Endothelial cell of umbilical vein (primary cell): ENCODE measurements around the gene DOCK4. TPM values are rescaled to one million over a fixed set of nuclear protein-coding genes. Genes with fewer than 3 reads are reported as not detected.

Experiments used
- BruUV-seq: library from RNA; stranded (reverse); fragments of 400-500 nt; replicated peaks from 2 replicates; lab custom pipeline; 2021; lab: Mats Ljungman, UMichigan
- CTCF ChIA-PET: fragments of 300-600, 350-600 bp; sonication (Branson Sonifier 250); formaldehyde crosslinking; loops from one replicate; lab custom pipeline; 2021; ENCODE audit warnings: antibody characterized with exemption, inconsistent platforms; lab: Charles Lee
- POLR2A ChIA-PET: fragments of 300-600, 350-600 bp; sonication (Branson Sonifier 250); formaldehyde crosslinking; loops from one replicate; lab custom pipeline; 2021; ENCODE audit warnings: antibody characterized with exemption, inconsistent platforms; lab: Charles Lee
- DNase-seq: peaks from one replicate; pipeline ENCODE4 v3.0.0-alpha.2; 2011; ENCODE audit warnings: low read depth, low spot score
- FAIRE-seq: peaks from 2 replicates; lab custom pipeline; 2011; peaks lifted over from hg19 to GRCh38; lab: Jason Lieb, UNC
- H2AFZ ChIP-seq: 2 replicates; pipeline ENCODE4 v1.6.0; 2012; ENCODE audit warnings: low read depth, low read length, control low read depth, inconsistent platforms
- H3K27ac ChIP-seq: 2 replicates; pipeline ENCODE4 v1.5.1; 2011; ENCODE audit warnings: low read depth, mild to moderate bottlenecking, control low read depth, low read length, moderate library complexity; ENCODE audit not compliant: insufficient read depth
- H3K27me3 ChIP-seq, 2 experiments: 2 replicates each; pipeline versions ENCODE4 v1.6.0 to v1.6.1; 2011; ENCODE audit warnings: low read length in 2 of 2, mixed read lengths in 1 of 2; ENCODE audit not compliant: control insufficient read depth in 2 of 2, insufficient read depth in 2 of 2
- H3K36me3 ChIP-seq, 2 experiments: 2 replicates in 1 of 2; 3 replicates in 1 of 2; pipeline ENCODE4 v1.5.1; 2011; ENCODE audit warnings: low read length in 2 of 2, mild to moderate bottlenecking in 1 of 2, moderate library complexity in 1 of 2; ENCODE audit not compliant: control insufficient read depth in 2 of 2, insufficient read depth in 2 of 2; ENCODE audit errors: extremely low read depth in 1 of 2
- H3K4me1 ChIP-seq: 3 replicates; pipeline ENCODE4 v1.5.1; 2011; ENCODE audit warnings: mild to moderate bottlenecking, low read length; ENCODE audit not compliant: control insufficient read depth, insufficient read depth; ENCODE audit errors: extremely low read depth
- H3K4me2 ChIP-seq: 2 replicates; pipeline ENCODE4 v1.6.1; 2011; ENCODE audit warnings: low read length, control low read depth, mixed read lengths; ENCODE audit not compliant: insufficient read depth
- H3K4me3 ChIP-seq, 3 experiments: fragments of 200-600 bp in 1 of 3; sonication (generic), shearing (Covaris generic) in 1 of 3; replicated peaks in 1 of 3; 2 replicates each; pipeline ENCODE4 v1.5.1; 2011 to 2016; ENCODE audit warnings: control low read depth in 3 of 3, low read length in 3 of 3, mild to moderate bottlenecking in 2 of 3, inconsistent platforms in 1 of 3, low read depth in 1 of 3, moderate library complexity in 1 of 3; ENCODE audit not compliant: insufficient read depth in 1 of 3
- H3K79me2 ChIP-seq: 2 replicates; pipeline ENCODE4 v1.6.0; 2012; ENCODE audit warnings: low read length, inconsistent platforms; ENCODE audit not compliant: control insufficient read depth, insufficient read depth
- H3K9ac ChIP-seq: replicated peaks from 2 replicates; pipeline ENCODE3; 2011; ENCODE audit warnings: low read length, control low read depth; ENCODE audit not compliant: insufficient read depth; ENCODE audit errors: extremely low read depth
- H3K9me1 ChIP-seq: replicated peaks from 3 replicates; pipeline ENCODE4 v1.6.0; 2011; ENCODE audit warnings: mild to moderate bottlenecking, low read length; ENCODE audit not compliant: control insufficient read depth, insufficient read depth; ENCODE audit errors: extremely low read depth
- H3K9me3 ChIP-seq: replicated peaks from 2 replicates; pipeline ENCODE4 v1.5.1; 2012; ENCODE audit warnings: low read length, inconsistent platforms; ENCODE audit not compliant: control insufficient read depth, insufficient read depth
- H4K20me1 ChIP-seq: replicated peaks from 2 replicates; pipeline ENCODE3; 2011; ENCODE audit warnings: mild to moderate bottlenecking, low read length; ENCODE audit not compliant: control insufficient read depth, insufficient read depth; ENCODE audit errors: extremely low read depth
- CTCF ChIP-seq, 2 donors: IDR thresholded peaks; 1 replicate in 1 of 2; 2 replicates in 1 of 2; pipeline ENCODE4 v1.5.1; 2011; ENCODE audit warnings: low read length in 2 of 2, mild to moderate bottlenecking in 2 of 2, moderate library complexity in 2 of 2, control low read depth in 1 of 2, inconsistent platforms in 1 of 2, low read depth in 1 of 2; ENCODE audit not compliant: insufficient read depth in 1 of 2; ENCODE audit errors: extremely low read depth in 1 of 2
- EZH2 ChIP-seq: IDR thresholded peaks from 2 replicates; pipeline ENCODE4 v1.6.1; 2012; ENCODE audit warnings: borderline replicate concordance, low read depth, mild to moderate bottlenecking, moderate library complexity, low read length, inconsistent platforms; ENCODE audit not compliant: severe bottlenecking
- FOS ChIP-seq: IDR thresholded peaks from 2 replicates; pipeline ENCODE4 v1.6.1; 2011; ENCODE audit warnings: mild to moderate bottlenecking, low read length, moderate library complexity, borderline replicate concordance; ENCODE audit not compliant: insufficient read depth
- GATA2 ChIP-seq: IDR thresholded peaks from 2 replicates; pipeline ENCODE4 v1.7.0; 2011; ENCODE audit warnings: low read depth, mild to moderate bottlenecking, moderate library complexity, mixed read lengths, low read length; ENCODE audit not compliant: insufficient read length, insufficient read depth
- JUN ChIP-seq: IDR thresholded peaks from 2 replicates; pipeline ENCODE4 v1.6.1; 2011; ENCODE audit warnings: borderline replicate concordance, low read depth; ENCODE audit not compliant: insufficient read length, insufficient read depth
- MAX ChIP-seq: IDR thresholded peaks from 2 replicates; pipeline ENCODE4 v1.6.1; 2011; ENCODE audit not compliant: insufficient read depth, insufficient read length
- MYC ChIP-seq: IDR thresholded peaks from one replicate; pipeline ENCODE4 v1.6.1; 2011; ENCODE audit warnings: mild to moderate bottlenecking, low read depth, low read length
- POLR2A ChIP-seq: IDR thresholded peaks from 2 replicates; pipeline ENCODE4 v1.6.1; 2012; ENCODE audit warnings: low read depth, mild to moderate bottlenecking, control low read depth, low read length
- POLR2AphosphoS5 ChIP-seq: IDR thresholded peaks from 2 replicates; pipeline ENCODE4 v1.6.1; 2012; ENCODE audit warnings: low read depth, mild to moderate bottlenecking, control low read depth, low read length, moderate library complexity; ENCODE audit not compliant: insufficient read depth
- dilution Hi-C: fragments of 300-500 bp; cut with MboI; formaldehyde crosslinking; loops from one replicate; pipeline ENCODE4 v1.15.0; 2019; ENCODE audit warnings: low sequenced_read_pairs; ENCODE audit not compliant: extremely low pct_ligation_motif_present
- intact Hi-C: fragments of 100-400 bp; cut with micrococcal nuclease; formaldehyde crosslinking; loops from one replicate; pipeline ENCODE4 v1.10.0; 2022
- polyA plus RNA-seq, 4 experiments: library from polyadenylated mRNA; depleted of rRNA in 3 of 4; stranded (reverse) in 3 of 4; unstranded in 1 of 4; fragments of >200 nt; gene quantifications; 2 replicates each; pipeline versions ENCODE4 v1.2.1 to v1.2.3, GENCODE V29; 2011 to 2012; ENCODE audit warnings: missing spikeins in 1 of 4
- total RNA-seq: library from RNA; stranded (reverse); gene quantifications from 2 replicates; pipeline ENCODE4 v1.2.3, GENCODE V29; 2021

DOCK4 gene
- total and polyA plus RNA-seq, 2 donors (not counting 3 experiments of a cell fraction or from before 2014, with no cell fraction given) = 47.4 to 164 TPM

GRCh38 chr7:111744501-111745155 lies 461.6 kb downstream of the DOCK4 start:
- Histone ChIP-seq H3K79me2 (no peaks in the 10 kb centered on the region), H4K20me1 (no peaks in the 10 kb centered on the region), H3K27ac (peak overlapping the region; percentile 14), H3K9me3 (no peaks in the 10 kb centered on the region), H2AFZ (no peak overlapping the region), H3K9me1 (no peaks in the 10 kb centered on the region), H3K4me2 (no peak overlapping the region), H3K4me3 (no peak overlapping the region), H3K36me3 (peaks cover 27 to 30% of the 10 kb centered on the region in 2 experiments), H3K4me1 (peaks cover 19% of the 10 kb centered on the region), H3K9ac (peak overlapping the region; percentile 20), H3K27me3 (no peaks in the 10 kb centered on the region)
- CTCF ChIA-PET = interaction anchor here (0.7 to 1.6 kb wide), 4 partner anchors 8 to 111 kb away, joined by 3 to 8 read pairs (median 4); no protein-coding TSS in a partner anchor
- POLR2A ChIA-PET = no interaction called here
- intact Hi-C loops = no loop called here
- BruUV-seq = TSS peak; percentile 10
- dilution Hi-C loops = no loop called here
- peak; percentile 72 for DNase-seq
- peak; percentile 62 for TF ChIP-seq FOS
- no peak for TF ChIP-seq POLR2A
- FAIRE-seq = no peak

GRCh38 chr7:111743244-111743847 lies 462.9 kb downstream of the DOCK4 start:
- no peak overlapping the region for H2AFZ ChIP-seq
- H3K4me1 ChIP-seq = peaks cover 19% of the 10 kb centered on the region
- FAIRE-seq (no peak), DNase-seq (no peak)
- intact Hi-C loops (no loop called here), dilution Hi-C loops (no loop called here)
- no peaks in the 10 kb centered on the region for H3K79me2 ChIP-seq
- TF ChIP-seq JUN (no peak), EZH2 (no peak), GATA2 (no peak), POLR2A (no peak), CTCF (IDR thresholded peaks at IDR 0.05; ENCODE audit: extremely low read depth in 1 of 2, insufficient read depth in 1 of 2, low read depth in 1 of 2, low read length in 2 of 2) (no peak), MYC (no peak), MAX (no peak), POLR2AphosphoS5 (no peak), FOS (no peak)
- CTCF ChIA-PET = interaction anchor here (1.2 to 1.6 kb wide), 2 partner anchors 10 to 112 kb away, joined by 4 to 8 read pairs; no protein-coding TSS in a partner anchor
- no peaks in the 10 kb centered on the region for H3K9me1 ChIP-seq
- H3K27ac ChIP-seq = no peak overlapping the region
- no peaks in the 10 kb centered on the region for H3K9me3 ChIP-seq
- H4K20me1 ChIP-seq = no peaks in the 10 kb centered on the region
- H3K36me3 ChIP-seq = peaks cover 33 to 35% of the 10 kb centered on the region in 2 experiments
- H3K4me3 ChIP-seq = no peak overlapping the region
- no TSS peak for BruUV-seq
- no peak overlapping the region for H3K9ac ChIP-seq
- no peaks in the 10 kb centered on the region for H3K27me3 ChIP-seq
- H3K4me2 ChIP-seq = no peak overlapping the region
- POLR2A ChIA-PET = no interaction called here
